Measurements from ENCODE around the gene ARHGAP18.

GRCh38 chr6:129732542-129732941, 22.6 kb upstream of the ARHGAP18 start:
- TF ChIP-seq POLR2A (IDR thresholded peaks at IDR 0.05) (no peak), CTCF (IDR thresholded peaks at IDR 0.05) (no peak)
